ENCODE results near the gene PCSK4. TPM values are rescaled to one million over a fixed set of nuclear protein-coding genes. Genes with fewer than 3 reads are reported as not detected.

PCSK4 gene
- total and polyA plus RNA-seq, 9 of the 15 experiments (the other 6 are each of a cell fraction or from before 2014, with no cell fraction given), result 0.01 to 9.1 (median 2.1) TPM; not detected in 1

GRCh38 chr19:1490311-1491113, at the start of gene PCSK4 (continued):
- no peak for TF ChIP-seq CHD7 (IDR thresholded peaks at IDR 0.05; ENCODE audit: low read depth, low read length)
- TF ChIP-seq SIRT6 (IDR thresholded peaks at IDR 0.05; ENCODE audit: low read depth, low read length), result no peak
- TF ChIP-seq ARID1B (IDR thresholded peaks at IDR 0.05), result peak; percentile 27; the same call in 1 of the 2 replicates
- no peak for TF ChIP-seq KAT2B (IDR thresholded peaks at IDR 0.05; ENCODE audit: low read depth, low read length)
- no peak for TF ChIP-seq ELK3 (CRISPR knock-in tag; IDR thresholded peaks at IDR 0.05)
- no peak for TF ChIP-seq MLX (CRISPR knock-in tag; conservative IDR thresholded peaks at IDR 0.05)
- TF ChIP-seq EZH2 (IDR thresholded peaks at IDR 0.05; ENCODE audit: borderline replicate concordance, low read depth, low read length), result no peak
- peak; percentile 77 to 85 for TF ChIP-seq E2F6 (IDR thresholded peaks at IDR 0.05; ENCODE audit: borderline replicate concordance in 1 of 2, extremely low read depth in 1 of 2, insufficient read depth in 1 of 2, insufficient read length in 1 of 2, low read depth in 1 of 2, low read length in 1 of 2, poor library complexity in 1 of 2, severe bottlenecking in 1 of 2)
- TF ChIP-seq SMC3 (conservative IDR thresholded peaks at IDR 0.05; ENCODE audit: insufficient read depth, low read depth, low read length), result no peak
